Lung (tissue), 12 donors: ENCODE results near the gene BGLAP. TPM values are rescaled to one million over a fixed set of nuclear protein-coding genes. Genes with fewer than 3 reads are reported as not detected.

Experiments used
- ATAC-seq: fragments of 200-7000 bp; cut with Tn5 transposase; one replicate; pipeline ENCODE4 v1.9.1; 2020; ENCODE audit warnings: moderate number of reproducible peaks; ENCODE audit not compliant: insufficient read depth, low FRiP score
- DNase-seq, 3 donors: peaks; one replicate each; pipeline ENCODE4 v3.0.0-alpha.2; 2013 to 2017
- H3K27ac ChIP-seq, 2 donors: one replicate each; pipeline ENCODE4 v1.5.1; 2013; ENCODE audit warnings: mild to moderate bottlenecking in 2 of 2, moderate library complexity in 2 of 2, control low read depth in 1 of 2, inconsistent platforms in 1 of 2, low read depth in 1 of 2, low read length in 1 of 2
- H3K27me3 ChIP-seq, 3 donors: one replicate each; pipeline ENCODE4 v1.5.1; 2013; ENCODE audit warnings: low read length in 2 of 3; ENCODE audit not compliant: control insufficient read depth in 3 of 3, insufficient read depth in 3 of 3
- H3K36me3 ChIP-seq, 4 donors: one replicate each; pipeline ENCODE4 v1.5.1; 2013; ENCODE audit warnings: low read length in 4 of 4, mild to moderate bottlenecking in 1 of 4, moderate library complexity in 1 of 4; ENCODE audit not compliant: control insufficient read depth in 4 of 4, insufficient read depth in 4 of 4
- H3K4me1 ChIP-seq, 5 donors: one replicate each; pipeline ENCODE4 v1.5.1; 2013; ENCODE audit warnings: low read length in 5 of 5, mild to moderate bottlenecking in 2 of 5, moderate library complexity in 1 of 5; ENCODE audit not compliant: control insufficient read depth in 5 of 5, insufficient read depth in 5 of 5
- H3K4me3 ChIP-seq: one replicate; pipeline ENCODE4 v1.5.1; 2013; ENCODE audit warnings: mild to moderate bottlenecking, control low read depth, moderate library complexity
- H3K9ac ChIP-seq, 2 donors: one replicate each; pipeline ENCODE4 v1.5.1; 2013; ENCODE audit warnings: low read length in 2 of 2, control low read depth in 1 of 2; ENCODE audit not compliant: insufficient read depth in 1 of 2
- H3K9me3 ChIP-seq, 4 donors: one replicate each; pipeline ENCODE4 v1.5.1; 2013; ENCODE audit warnings: low read length in 3 of 4, mild to moderate bottlenecking in 1 of 4, moderate library complexity in 1 of 4; ENCODE audit not compliant: control insufficient read depth in 4 of 4, insufficient read depth in 3 of 4
- WGBS, 2 donors: extraction: QIAGEN DNeasy Blood & Tissue Kit; methylation state at CpG; one replicate each; pipeline ENCODE4 v1.1.7; 2013; 5-methylcytosine and 5-hydroxymethylcytosine counted together
- polyA plus RNA-seq, 2 donors: library from polyadenylated mRNA; stranded (reverse); fragments of 200-250 nt; gene quantifications; one replicate each; pipeline ENCODE4 v1.2.1, GENCODE V29; 2013
- total RNA-seq, 2 donors: library from RNA; depleted of rRNA in 1 of 2; stranded (reverse); fragments of >200 nt in 1 of 2; gene quantifications; one replicate each; pipeline ENCODE4 v1.2.1, GENCODE V29; 2014 to 2021
- TF ChIP-seq, protein P1 (sequence below): IDR thresholded peaks from 2 replicates; pipeline ENCODE4 v1.5.1; 2012; ENCODE audit warnings: mild to moderate bottlenecking; ENCODE audit errors: control extremely low read depth, extremely low read depth
- donor health status: control.
- donor health status: control.
- donor health status: Bipolar disorder and iron deficiency.
- donor health status: healthy.
- donor health status: DM: yes; HTN: yes; CAD: no.

BGLAP gene
- total and polyA plus RNA-seq, 4 donors: 0.46 to 1.7 (median 1.5) TPM

DNA sequence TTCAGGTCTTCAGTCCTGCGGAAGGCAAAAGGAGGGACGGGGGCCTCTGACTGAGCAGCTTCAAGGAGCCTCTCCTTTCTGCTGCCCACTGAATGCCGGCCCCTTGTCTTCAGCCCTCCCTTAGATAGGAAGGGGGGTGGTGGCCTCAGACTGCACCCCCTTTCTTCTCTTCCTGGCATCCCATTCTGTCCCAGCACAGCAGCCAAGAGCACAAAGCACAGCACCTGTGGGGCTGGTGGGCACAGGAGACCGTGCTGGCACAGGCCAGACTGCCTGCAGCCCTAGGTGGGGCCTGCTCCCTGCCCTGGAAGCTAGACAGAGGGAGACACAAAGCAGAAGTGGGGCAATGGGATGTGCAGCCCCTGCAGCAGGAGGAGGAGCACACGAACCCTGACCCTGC lies 7.6 kb downstream of the BGLAP start:
- 89 to 92% methylated on average over 5 of the region's 5 CpGs for WGBS, 2 donors
- peaks cover 0 to 15% (median 0%) of the 10 kb centered on the region in 5 donors for H3K4me1 ChIP-seq
- peaks cover 22 to 46% (median 35%) of the 10 kb centered on the region in 4 donors for H3K36me3 ChIP-seq
- H3K4me3 ChIP-seq: no peak overlapping the region
- H3K9me3 ChIP-seq: peaks cover 0 to 1% (median 0%) of the 10 kb centered on the region in 4 donors
- DNase-seq (no peak), ATAC-seq (no peak)
- TF ChIP-seq, protein P1, sequence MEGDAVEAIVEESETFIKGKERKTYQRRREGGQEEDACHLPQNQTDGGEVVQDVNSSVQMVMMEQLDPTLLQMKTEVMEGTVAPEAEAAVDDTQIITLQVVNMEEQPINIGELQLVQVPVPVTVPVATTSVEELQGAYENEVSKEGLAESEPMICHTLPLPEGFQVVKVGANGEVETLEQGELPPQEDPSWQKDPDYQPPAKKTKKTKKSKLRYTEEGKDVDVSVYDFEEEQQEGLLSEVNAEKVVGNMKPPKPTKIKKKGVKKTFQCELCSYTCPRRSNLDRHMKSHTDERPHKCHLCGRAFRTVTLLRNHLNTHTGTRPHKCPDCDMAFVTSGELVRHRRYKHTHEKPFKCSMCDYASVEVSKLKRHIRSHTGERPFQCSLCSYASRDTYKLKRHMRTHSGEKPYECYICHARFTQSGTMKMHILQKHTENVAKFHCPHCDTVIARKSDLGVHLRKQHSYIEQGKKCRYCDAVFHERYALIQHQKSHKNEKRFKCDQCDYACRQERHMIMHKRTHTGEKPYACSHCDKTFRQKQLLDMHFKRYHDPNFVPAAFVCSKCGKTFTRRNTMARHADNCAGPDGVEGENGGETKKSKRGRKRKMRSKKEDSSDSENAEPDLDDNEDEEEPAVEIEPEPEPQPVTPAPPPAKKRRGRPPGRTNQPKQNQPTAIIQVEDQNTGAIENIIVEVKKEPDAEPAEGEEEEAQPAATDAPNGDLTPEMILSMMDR: no peak
- H3K27me3 ChIP-seq: peaks cover 0 to 12% (median 12%) of the 10 kb centered on the region in 3 donors
- no peak overlapping the region for H3K27ac ChIP-seq
- no peak overlapping the region for H3K9ac ChIP-seq

DNA sequence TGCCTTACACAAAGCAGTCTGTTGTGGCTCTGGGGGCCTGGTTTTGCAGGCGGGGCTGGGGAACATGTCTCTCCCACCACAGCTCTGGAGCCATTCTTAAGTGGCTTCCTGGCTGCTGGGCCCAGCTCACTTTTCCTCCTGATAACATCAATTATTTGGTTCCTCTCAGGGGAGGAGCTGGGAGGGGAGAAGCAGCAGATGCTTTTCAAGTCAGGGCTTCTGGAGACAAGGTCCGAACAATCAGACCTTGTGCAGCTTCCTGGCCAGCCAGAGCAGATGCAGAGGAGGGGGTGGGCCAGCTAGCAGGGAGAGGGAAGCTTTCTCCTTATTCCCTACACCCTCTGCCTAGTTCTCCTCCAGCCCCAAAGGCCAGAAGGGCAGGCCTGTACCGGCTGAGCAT lies 9.5 kb downstream of the BGLAP start:
- no peak for ATAC-seq

DNA sequence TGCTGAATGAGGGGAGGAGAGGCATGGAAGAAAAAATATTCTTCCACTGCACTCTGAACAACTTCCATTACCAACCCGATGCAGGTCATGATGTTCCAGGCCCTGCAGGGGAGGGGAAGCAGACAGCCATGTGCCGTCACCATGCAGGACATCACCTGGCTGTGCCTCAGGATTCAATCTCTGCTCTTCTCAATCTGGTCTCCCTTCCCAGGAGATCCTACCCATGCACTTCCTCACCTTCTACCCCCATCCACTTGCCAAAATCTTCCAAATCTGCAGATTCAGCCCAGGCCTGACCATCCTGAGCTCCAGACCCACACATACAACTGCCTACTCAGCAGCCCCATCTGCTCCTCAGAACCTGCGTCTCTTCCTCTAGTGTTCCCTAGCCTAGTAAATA lies 11.7 kb downstream of the BGLAP start:
- whole genome bisulfite sequencing, 2 donors: 96 to 98% methylated on average over 3 of the region's 3 CpGs
- Histone ChIP-seq H3K36me3 (peaks cover 36 to 70% (median 46%) of the 10 kb centered on the region in 4 donors), H3K9ac (no peak overlapping the region), H3K9me3 (no peaks in the 10 kb centered on the region), H3K4me1 (peaks cover 0 to 2% (median 0%) of the 10 kb centered on the region in 5 donors), H3K27me3 (no peaks in the 10 kb centered on the region), H3K4me3 (no peak overlapping the region), H3K27ac (no peak overlapping the region)
- TF ChIP-seq, protein P1: no peak
- ATAC-seq (no peak), DNase-seq (no peak)

More for the DNA sequence above, 9.5 kb downstream of the BGLAP start:
- Histone ChIP-seq H3K9me3 (no peaks in the 10 kb centered on the region), H3K27ac (no peak overlapping the region), H3K27me3 (peaks cover 0 to under 1% (median 0%) of the 10 kb centered on the region in 3 donors), H3K4me1 (peaks cover 0 to 4% (median 0%) of the 10 kb centered on the region in 5 donors), H3K4me3 (no peak overlapping the region), H3K9ac (no peak overlapping the region), H3K36me3 (peaks cover 28 to 53% (median 37%) of the 10 kb centered on the region in 4 donors)
- TF ChIP-seq, protein P1: no peak
- WGBS, 2 donors: 39 to 41% methylated on average over 3 of the region's 3 CpGs
- peak in 1 of 3 donors; percentile 26 for DNase-seq

GRCh38 chr1:156257711-156258110 lies 15.7 kb downstream of the BGLAP start:
- Histone ChIP-seq H3K36me3 (peaks cover 32 to 71% (median 52%) of the 10 kb centered on the region in 4 donors), H3K27me3 (no peaks in the 10 kb centered on the region), H3K4me1 (peaks cover 0 to 2% (median 0%) of the 10 kb centered on the region in 5 donors), H3K27ac (no peak overlapping the region), H3K9ac (no peak overlapping the region), H3K9me3 (no peaks in the 10 kb centered on the region), H3K4me3 (no peak overlapping the region)
- TF ChIP-seq, protein P1: no peak
- WGBS, 2 donors: 73 to 87% methylated on average over 2 of the region's 2 CpGs
- no peak for DNase-seq
- no peak for ATAC-seq
